GM12878 (cell line): ENCODE results near the gene DGKA.

Experiments used
- ATF3 ChIP-seq: IDR thresholded peaks from 2 replicates; pipeline ENCODE4 v1.6.1; 2011; ENCODE audit warnings: low read depth, mild to moderate bottlenecking, low read length, moderate library complexity, borderline replicate concordance; ENCODE audit errors: extremely low read depth
- EZH2 ChIP-seq: IDR thresholded peaks from 2 replicates; pipeline ENCODE4 v1.6.1; 2012; ENCODE audit warnings: low read depth, mild to moderate bottlenecking, control low read depth, inconsistent platforms, low read length, borderline replicate concordance; ENCODE audit not compliant: control insufficient read depth
- FOXK2 ChIP-seq: fragments of 450-650 bp; IDR thresholded peaks from 2 replicates; pipeline ENCODE4 v1.6.1; 2017; ENCODE audit warnings: mild to moderate bottlenecking, moderate library complexity
- SIN3A ChIP-seq: IDR thresholded peaks from 2 replicates; pipeline ENCODE4 v1.6.1; 2012; ENCODE audit warnings: low read depth, low read length, improper control_type of control experiment
- ZBTB4 ChIP-seq: fragments of 450-650 bp; formaldehyde crosslinking; IDR thresholded peaks from 2 replicates; pipeline ENCODE4 v1.4.0; 2022; ENCODE audit warnings: mild to moderate bottlenecking, moderate library complexity

GRCh38 chr12:55985341-55985740 is 54.4 kb downstream of the DGKA start:
- no peak for TF ChIP-seq EZH2
- TF ChIP-seq ATF3: no peak
- no peak for TF ChIP-seq ZBTB4
- TF ChIP-seq SIN3A: no peak
- TF ChIP-seq FOXK2: no peak
